Heart left ventricle (tissue), 16 donors: ENCODE data around the gene IL17RA. TPM values are rescaled to one million over a fixed set of nuclear protein-coding genes. Genes with fewer than 3 reads are reported as not detected.

ENCODE experiments used
- ATAC-seq, 4 donors: fragments of 200-7000 bp; cut with Tn5 transposase; one replicate each; pipeline ENCODE4 v1.9.1; 2020 to 2022; ENCODE audit warnings: moderate library complexity in 4 of 4, mild to moderate bottlenecking in 3 of 4, moderate number of reproducible peaks in 1 of 4
- DNase-seq, 5 donors: peaks; one replicate each; pipeline ENCODE4 v3.0.0-alpha.2; 2020
- H3K27ac ChIP-seq, 12 donors: fragments of 200-600 bp; sonication (generic) in 4 of 12; one replicate each; pipeline versions ENCODE4 v1.5.0 to v1.8.0; 2016 to 2022; ENCODE audit warnings: mild to moderate bottlenecking in 2 of 12
- H3K27me3 ChIP-seq, 9 donors: fragments of 200-600 bp; sonication (generic) in 2 of 9; one replicate each; pipeline versions ENCODE4 v1.5.1 to v1.8.0; 2016 to 2022; ENCODE audit warnings: mild to moderate bottlenecking in 3 of 9
- H3K36me3 ChIP-seq, 9 donors: fragments of 200-600 bp; sonication (generic) in 2 of 9; one replicate each; pipeline versions ENCODE4 v1.5.0 to v1.8.0; 2018 to 2022; ENCODE audit warnings: mild to moderate bottlenecking in 2 of 9
- H3K4me1 ChIP-seq, 12 donors: fragments of 200-600 bp; sonication (generic) in 4 of 12; one replicate each; pipeline versions ENCODE4 v1.5.0 to v1.8.0; 2016 to 2022; ENCODE audit warnings: mild to moderate bottlenecking in 3 of 12
- H3K4me3 ChIP-seq, 12 donors: fragments of 200-600 bp; sonication (generic) in 4 of 12; one replicate each; pipeline versions ENCODE4 v1.5.0 to v1.8.0; 2017 to 2022; ENCODE audit warnings: mild to moderate bottlenecking in 9 of 12, moderate library complexity in 4 of 12
- H3K9me3 ChIP-seq, 12 donors: fragments of 200-600 bp; sonication (generic) in 4 of 12; one replicate each; pipeline versions ENCODE4 v1.5.0 to v1.8.0; 2016 to 2022; ENCODE audit warnings: mild to moderate bottlenecking in 1 of 12
- POLR2A ChIP-seq, 2 donors: fragments of 450-650 bp; IDR thresholded peaks; one replicate each; pipeline ENCODE4 v1.6.1; 2017; ENCODE audit warnings: antibody characterized with exemption in 2 of 2, mild to moderate bottlenecking in 2 of 2, moderate library complexity in 2 of 2
- WGBS, 4 donors: extraction: QIAGEN DNeasy Blood & Tissue Kit in 2 of 4; methylation state at CpG; one replicate each; pipeline versions ENCODE4 v1.1.5 to v1.1.7; 2013 to 2018; 5-methylcytosine and 5-hydroxymethylcytosine counted together
- intact Hi-C, 10 donors: fragments of 100-400 bp; cut with DNase I; formaldehyde crosslinking; loops; one replicate each; pipeline versions ENCODE4 v1.11.1 to v1.14.2; 2022
- polyA plus RNA-seq, 2 donors: library from polyadenylated mRNA; stranded (reverse); fragments of 200-250 nt; gene quantifications; one replicate each; pipeline ENCODE4 v1.2.3, GENCODE V29; 2013
- total RNA-seq, 9 donors: library from RNA; depleted of rRNA in 2 of 9; stranded (reverse); fragments of >200 nt in 2 of 9; fragmentation: NEBNext Ultra II Directional in 3 of 9; extraction: Animal tissue kit (Norgen Biotek cat#: 25700) in 3 of 9; gene quantifications; one replicate each; pipeline versions ENCODE4 v1.1.0 to v1.2.4, GENCODE V29; 2016 to 2023
- TF ChIP-seq, protein P1 (sequence below), 12 donors: fragments of 200-600 bp; sonication (generic) in 4 of 12; IDR thresholded peaks; one replicate each; pipeline versions ENCODE4 v1.5.0 to v1.8.0; 2018 to 2022; ENCODE audit warnings: antibody characterized with exemption in 12 of 12, mild to moderate bottlenecking in 5 of 12
- donor health status: ischemic (EF 13 %, LVEDD 7.1; RV severe dilation, severe dysfunction).
- donor health status: healthy with polysubstance abuse.
- donor health status: DM: no; HTN: yes; CAD: no.
- donor health status: DM: no; HTN: no; CAD: no.
- donor health status: ischemic (EF 25% LVEDD 6.9; RV normal size, moderate dysfunction).
- donor health status: ischemic (EF 25% LVEDD 5.7; RV mildly dilated, moderate dysfunction).
- donor health status: healthy.
- donor health status: DM: yes; HTN: yes; CAD: no.
- donor health status: ischemic (EF 35%, LVEDD 5.7; RV mildly dilated, moderate dysfunction).
- donor health status: nonischemic (EF 11% LVEDD 7.7; RV severe dilation, severe dysfunction).
- donor health status: DM: yes; HTN: yes; CAD: no.
- donor health status: PGD.
- donor health status: ischemic (EF 29% LVEDD 5.4; RV normal size, mild dysfunction).
- donor health status: nonischemic (EF 23%, LVEDD 6.1; RV moderate dilation, normal function).

IL17RA gene
- total and polyA plus RNA-seq, 11 donors: 3.1 to 23.1 (median 8.8) TPM

DNA sequence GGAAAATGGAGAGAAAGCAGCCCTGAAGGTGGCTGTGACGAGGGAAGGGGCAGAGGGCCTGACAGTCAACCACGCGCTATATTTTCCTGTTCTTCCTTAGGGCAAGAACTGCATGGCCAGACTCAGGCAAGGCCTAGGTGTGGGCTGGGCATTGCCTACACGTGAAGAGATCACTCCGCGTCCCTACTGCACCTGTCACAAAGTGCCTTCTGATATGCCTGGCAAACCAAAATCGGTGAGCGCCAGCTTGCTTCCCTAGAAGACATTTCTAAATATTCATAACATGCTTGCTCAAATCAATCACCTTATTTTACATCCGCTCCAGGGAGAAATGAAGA, 30.1 kb downstream of the IL17RA start:
- no peaks in the 10 kb centered on the region for H3K9me3 ChIP-seq
- H3K27me3 ChIP-seq: no peaks in the 10 kb centered on the region
- no peak for TF ChIP-seq POLR2A (IDR thresholded peaks at IDR 0.05)
- TF ChIP-seq, protein P1, sequence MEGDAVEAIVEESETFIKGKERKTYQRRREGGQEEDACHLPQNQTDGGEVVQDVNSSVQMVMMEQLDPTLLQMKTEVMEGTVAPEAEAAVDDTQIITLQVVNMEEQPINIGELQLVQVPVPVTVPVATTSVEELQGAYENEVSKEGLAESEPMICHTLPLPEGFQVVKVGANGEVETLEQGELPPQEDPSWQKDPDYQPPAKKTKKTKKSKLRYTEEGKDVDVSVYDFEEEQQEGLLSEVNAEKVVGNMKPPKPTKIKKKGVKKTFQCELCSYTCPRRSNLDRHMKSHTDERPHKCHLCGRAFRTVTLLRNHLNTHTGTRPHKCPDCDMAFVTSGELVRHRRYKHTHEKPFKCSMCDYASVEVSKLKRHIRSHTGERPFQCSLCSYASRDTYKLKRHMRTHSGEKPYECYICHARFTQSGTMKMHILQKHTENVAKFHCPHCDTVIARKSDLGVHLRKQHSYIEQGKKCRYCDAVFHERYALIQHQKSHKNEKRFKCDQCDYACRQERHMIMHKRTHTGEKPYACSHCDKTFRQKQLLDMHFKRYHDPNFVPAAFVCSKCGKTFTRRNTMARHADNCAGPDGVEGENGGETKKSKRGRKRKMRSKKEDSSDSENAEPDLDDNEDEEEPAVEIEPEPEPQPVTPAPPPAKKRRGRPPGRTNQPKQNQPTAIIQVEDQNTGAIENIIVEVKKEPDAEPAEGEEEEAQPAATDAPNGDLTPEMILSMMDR (IDR thresholded peaks at IDR 0.05): no peak
- intact Hi-C loops: loop anchor here in 2 of 10 donors (5.0 kb wide), 1 partner anchor 57 kb away; no protein-coding TSS in a partner anchor
- no peak overlapping the region for H3K4me3 ChIP-seq
- 83 to 88% (median 85%) methylated on average over 9 of the region's 9 CpGs for WGBS, 4 donors
- ATAC-seq: no peak
- DNase-seq: no peak
- H3K27ac ChIP-seq: peak overlapping the region in 1 of 12 donors; percentile 88
- H3K36me3 ChIP-seq: peaks cover 0 to 12% (median 2%) of the 10 kb centered on the region in 9 donors
- peaks cover 0 to 65% (median 12%) of the 10 kb centered on the region in 12 donors for H3K4me1 ChIP-seq

DNA sequence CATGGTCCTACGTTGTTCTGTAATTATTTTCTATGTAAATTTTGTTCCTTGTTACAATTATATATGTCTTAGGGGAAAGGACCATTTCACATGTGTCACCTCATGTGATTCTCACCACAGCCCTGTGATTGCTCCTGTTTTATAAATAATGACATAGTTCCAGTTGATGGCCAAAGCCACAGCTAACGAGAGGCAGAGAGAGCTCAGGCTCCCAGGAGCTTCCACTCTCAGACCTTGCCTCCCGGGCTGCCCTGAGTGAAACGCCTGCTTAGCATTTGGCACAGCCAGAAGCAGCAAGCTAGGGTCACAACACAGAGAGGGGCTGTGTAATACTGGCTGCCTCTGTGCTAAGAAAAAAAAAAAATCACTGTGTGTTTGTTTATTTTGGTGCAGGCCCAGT, 30.4 kb downstream of the IL17RA start:
- no peaks in the 10 kb centered on the region for H3K27me3 ChIP-seq
- H3K27ac ChIP-seq: peak overlapping the region in 1 of 12 donors; percentile 88
- peaks cover 0 to 9% (median 0%) of the 10 kb centered on the region in 9 donors for H3K36me3 ChIP-seq
- H3K4me1 ChIP-seq: peaks cover 0 to 66% (median 12%) of the 10 kb centered on the region in 12 donors
- H3K9me3 ChIP-seq: no peaks in the 10 kb centered on the region
- no peak for ATAC-seq
- intact Hi-C loops: loop anchor here in 2 of 10 donors (5.0 kb wide), 1 partner anchor 57 kb away; no protein-coding TSS in a partner anchor
- no peak overlapping the region for H3K4me3 ChIP-seq
- no peak for TF ChIP-seq POLR2A (IDR thresholded peaks at IDR 0.05)
- WGBS, 4 donors: 60 to 72% (median 66%) methylated on average over 3 to 4 of the region's 4 CpGs
- no peak for DNase-seq

GRCh38 chr22:17115945-17116565, 31.3 kb downstream of the IL17RA start:
- DNase-seq: no peak
- H3K27ac ChIP-seq: peak overlapping the region in 1 of 12 donors; percentile 88
- peaks cover 0 to 5% (median 0%) of the 10 kb centered on the region in 9 donors for H3K36me3 ChIP-seq
- intact Hi-C loops: loop anchor here in 2 of 10 donors (5.0 kb wide), 1 partner anchor 56 kb away; no protein-coding TSS in a partner anchor
- H3K4me1 ChIP-seq: peaks cover 0 to 66% (median 12%) of the 10 kb centered on the region in 12 donors
- H3K4me3 ChIP-seq: no peak overlapping the region
- no peak for ATAC-seq
- TF ChIP-seq POLR2A (IDR thresholded peaks at IDR 0.05): no peak
- H3K9me3 ChIP-seq: no peaks in the 10 kb centered on the region
- H3K27me3 ChIP-seq: peaks cover 0 to 3% (median 0%) of the 10 kb centered on the region in 9 donors
- 66 to 72% (median 69%) methylated on average over 5 of the region's 5 CpGs for WGBS, 4 donors

DNA sequence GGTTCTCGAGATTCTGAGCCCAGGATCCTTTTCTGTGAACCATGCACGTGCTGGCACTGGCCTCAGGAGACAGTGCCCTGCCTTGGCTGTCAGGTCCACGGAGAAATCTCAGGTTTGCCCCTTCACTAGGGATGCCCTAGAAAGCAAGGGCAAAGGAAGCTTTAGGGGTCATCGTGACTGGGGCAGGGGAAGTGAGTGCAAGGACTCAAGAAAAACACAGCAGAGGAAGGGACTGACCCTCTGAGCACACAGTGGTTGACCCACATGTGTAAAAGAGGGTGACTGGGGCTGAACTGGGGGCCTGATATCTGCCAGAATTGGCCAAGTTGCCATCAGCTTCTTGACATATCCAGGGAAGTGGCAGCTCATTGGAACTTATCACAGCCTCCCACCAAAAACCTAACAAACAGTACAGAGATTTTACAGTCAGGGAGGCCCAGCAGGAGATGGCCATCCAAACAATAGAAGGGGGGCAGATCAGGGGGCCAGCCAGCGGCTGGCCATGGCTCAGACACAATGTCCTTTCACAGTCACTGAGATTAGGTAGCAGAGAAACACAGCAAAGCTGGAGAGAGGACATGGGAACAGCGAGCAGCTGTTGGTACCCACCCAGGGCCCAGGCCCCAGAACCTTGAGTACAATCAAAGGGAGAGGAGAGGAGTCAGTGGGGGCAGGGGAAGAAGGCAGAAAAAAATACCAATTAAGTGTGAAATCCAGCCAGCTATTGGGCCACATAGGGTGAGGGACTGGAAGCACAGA, 32.0 kb downstream of the IL17RA start:
- 52 to 59% (median 55%) methylated on average over 6 of the region's 6 CpGs for WGBS, 4 donors
- Histone ChIP-seq H3K27ac (peak overlapping the region in 1 of 12 donors; percentile 88), H3K36me3 (no peaks in the 10 kb centered on the region), H3K4me3 (no peak overlapping the region), H3K9me3 (no peaks in the 10 kb centered on the region), H3K4me1 (peaks cover 0 to 70% (median 16%) of the 10 kb centered on the region in 12 donors), H3K27me3 (peaks cover 0 to 8% (median 0%) of the 10 kb centered on the region in 9 donors)
- intact Hi-C loops: loop anchor here in 2 of 10 donors (5.0 kb wide), 1 partner anchor 56 kb away; no protein-coding TSS in a partner anchor
- ATAC-seq: peak in 1 of 4 donors; percentile 55
- DNase-seq: no peak
- TF ChIP-seq, protein P1 (IDR thresholded peaks at IDR 0.05): no peak
- TF ChIP-seq POLR2A (IDR thresholded peaks at IDR 0.05): no peak

- Histone ChIP-seq H3K27ac (peak overlapping the region in 1 of 12 donors; percentile 88), H3K36me3 (no peaks in the 10 kb centered on the region), H3K4me1 (peaks cover 0 to 70% (median 19%) of the 10 kb centered on the region in 12 donors), H3K4me3 (no peak overlapping the region), H3K9me3 (no peaks in the 10 kb centered on the region), H3K27me3 (peaks cover 0 to 13% (median 0%) of the 10 kb centered on the region in 9 donors)
- TF ChIP-seq, protein P1 (IDR thresholded peaks at IDR 0.05): no peak
- TF ChIP-seq POLR2A (IDR thresholded peaks at IDR 0.05): no peak
- no peak for DNase-seq
- intact Hi-C loops: loop anchor here in 2 of 10 donors (5.0 kb wide), 1 partner anchor 55 kb away; no protein-coding TSS in a partner anchor
- ATAC-seq: no peak
- 39 to 64% (median 50%) methylated on average over 3 of the region's 3 CpGs for WGBS, 4 donors
Observed at GRCh38 chr22:17117400-17117799, 32.6 kb downstream of the IL17RA start.
